Epithelial cell of esophagus (primary cell): ENCODE data around the gene ANKDD1A.

Source experiments
- DNase-seq: peaks from one replicate; pipeline ENCODE4 v3.0.0; 2010; ENCODE audit warnings: low read depth
- H3K4me3 ChIP-seq: 2 replicates; pipeline ENCODE4 v1.5.1; 2011; ENCODE audit warnings: mild to moderate bottlenecking, low read length, control low read depth
- CTCF ChIP-seq: IDR thresholded peaks from 2 replicates; pipeline ENCODE4 v1.5.1; 2011; ENCODE audit warnings: low read depth, mild to moderate bottlenecking, low read length, control low read depth, inconsistent platforms; ENCODE audit not compliant: insufficient read depth; ENCODE audit errors: missing control alignments

ANKDD1A gene

GRCh38 chr15:64869501-64869900 lies 42.2 kb upstream of the ANKDD1A start:
- no peak for DNase-seq
- H3K4me3 ChIP-seq = no peak overlapping the region
- no peak for TF ChIP-seq CTCF

GRCh38 chr15:64870353-64870752 lies 41.3 kb upstream of the ANKDD1A start:
- no peak for TF ChIP-seq CTCF
- no peak overlapping the region for H3K4me3 ChIP-seq
- no peak for DNase-seq

- no peak for TF ChIP-seq CTCF
- H3K4me3 ChIP-seq = no peak overlapping the region
- DNase-seq = no peak
Observed at GRCh38 chr15:64875641-64876223, 36.0 kb upstream of the ANKDD1A start.

GRCh38 chr15:64877435-64877834 lies 34.3 kb upstream of the ANKDD1A start:
- no peak for TF ChIP-seq CTCF
- DNase-seq = no peak

GRCh38 chr15:64878705-64879104 lies 33.0 kb upstream of the ANKDD1A start:
- no peak for DNase-seq
- H3K4me3 ChIP-seq = no peak overlapping the region
- no peak for TF ChIP-seq CTCF

More at GRCh38 chr15:64877435-64877834, 34.3 kb upstream of the ANKDD1A start:
- H3K4me3 ChIP-seq = no peak overlapping the region

- peak; percentile 75 for DNase-seq
- no peak for TF ChIP-seq CTCF
Observed at GRCh38 chr15:64883100-64883581, 28.6 kb upstream of the ANKDD1A start.

GRCh38 chr15:64883997-64884511 lies 27.6 kb upstream of the ANKDD1A start:
- peak; percentile 91 for DNase-seq
- H3K4me3 ChIP-seq = no peak overlapping the region
- no peak for TF ChIP-seq CTCF

More at GRCh38 chr15:64883100-64883581, 28.6 kb upstream of the ANKDD1A start:
- H3K4me3 ChIP-seq = no peak overlapping the region
